Jurkat, Clone E6-1 (cell line): ENCODE results near the gene RGS7.
"Not testable (repeated sequence)": the region's sequence is repeated elsewhere in the genome, so short reads cannot be mapped to it uniquely, and the experiment has no call there.

Source experiments
- DNase-seq: peaks from one replicate; pipeline ENCODE4 v3.0.0-alpha.2; 2011; ENCODE audit warnings: low read depth, low spot score
- H3K4me3 ChIP-seq: 2 replicates; pipeline ENCODE4 v1.5.1; 2011; ENCODE audit warnings: mild to moderate bottlenecking, low read length, control low read depth, moderate library complexity

The RGS7 gene

GRCh38 chr1:241224189-241224588 lies 132.8 kb downstream of the RGS7 start:
- not testable (repeated sequence) for DNase-seq, H3K4me3 ChIP-seq

- not testable (repeated sequence) for H3K4me3 ChIP-seq, DNase-seq
These were observed 134.2 kb downstream of the RGS7 start for GRCh38 chr1:241222813-241223212.

GRCh38 chr1:241221319-241221718 lies 135.7 kb downstream of the RGS7 start:
- no peak for DNase-seq
- H3K4me3 ChIP-seq: no peak overlapping the region

GRCh38 chr1:241220913-241221312 lies 136.1 kb downstream of the RGS7 start:
- H3K4me3 ChIP-seq, DNase-seq: not testable (repeated sequence)

- no peak overlapping the region for H3K4me3 ChIP-seq
- DNase-seq: no peak
These were observed 137.6 kb downstream of the RGS7 start for GRCh38 chr1:241219449-241219848.

- DNase-seq: no peak
- no peak overlapping the region for H3K4me3 ChIP-seq
These were observed 139.5 kb downstream of the RGS7 start for GRCh38 chr1:241217516-241217915.

- H3K4me3 ChIP-seq: no peak overlapping the region
- DNase-seq: no peak
These were observed 141.3 kb downstream of the RGS7 start for GRCh38 chr1:241215683-241216082.

GRCh38 chr1:241215203-241215602 lies 141.8 kb downstream of the RGS7 start:
- no peak overlapping the region for H3K4me3 ChIP-seq
- DNase-seq: no peak

GRCh38 chr1:241213139-241213538 lies 143.9 kb downstream of the RGS7 start:
- no peak for DNase-seq
- H3K4me3 ChIP-seq: no peak overlapping the region

- no peak for DNase-seq
- H3K4me3 ChIP-seq: no peak overlapping the region
These were observed 144.4 kb downstream of the RGS7 start for GRCh38 chr1:241212628-241213027.

- H3K4me3 ChIP-seq: no peak overlapping the region
- no peak for DNase-seq
These were observed 148.1 kb downstream of the RGS7 start for GRCh38 chr1:241208910-241209379.

- no peak overlapping the region for H3K4me3 ChIP-seq
- no peak for DNase-seq
These were observed 153.2 kb downstream of the RGS7 start for GRCh38 chr1:241203817-241204216.

- H3K4me3 ChIP-seq: no peak overlapping the region
- no peak for DNase-seq
These were observed 154.6 kb downstream of the RGS7 start for GRCh38 chr1:241202401-241202800.

GRCh38 chr1:241186716-241187115 lies 170.3 kb downstream of the RGS7 start:
- no peak overlapping the region for H3K4me3 ChIP-seq
- DNase-seq: no peak

- H3K4me3 ChIP-seq: no peak overlapping the region
- DNase-seq: no peak
These were observed 175.0 kb downstream of the RGS7 start for GRCh38 chr1:241181971-241182370.

- no peak overlapping the region for H3K4me3 ChIP-seq
- DNase-seq: no peak
These were observed 175.5 kb downstream of the RGS7 start for GRCh38 chr1:241181471-241181870.

GRCh38 chr1:241180569-241180968 lies 176.4 kb downstream of the RGS7 start:
- H3K4me3 ChIP-seq: no peak overlapping the region
- no peak for DNase-seq

- DNase-seq: no peak
These were observed 179.3 kb downstream of the RGS7 start for GRCh38 chr1:241177660-241178059.

GRCh38 chr1:241172486-241172885 lies 184.5 kb downstream of the RGS7 start:
- no peak for DNase-seq
- H3K4me3 ChIP-seq: no peak overlapping the region

More at GRCh38 chr1:241177660-241178059, 179.3 kb downstream of the RGS7 start:
- H3K4me3 ChIP-seq: no peak overlapping the region

GRCh38 chr1:241171991-241172390 lies 185.0 kb downstream of the RGS7 start:
- no peak overlapping the region for H3K4me3 ChIP-seq
- no peak for DNase-seq

- no peak overlapping the region for H3K4me3 ChIP-seq
These were observed 189.8 kb downstream of the RGS7 start for GRCh38 chr1:241167121-241167630.

GRCh38 chr1:241166625-241167024 lies 190.4 kb downstream of the RGS7 start:
- H3K4me3 ChIP-seq: no peak overlapping the region
- no peak for DNase-seq

More at GRCh38 chr1:241167121-241167630, 189.8 kb downstream of the RGS7 start:
- no peak for DNase-seq
